HUES6 (cell line): ENCODE measurements around the gene GPR148.
"Not testable (repeated sequence)": the region's sequence is repeated elsewhere in the genome, so short reads cannot be mapped to it uniquely, and the experiment has no call there.

Experiments
- H3K27ac ChIP-seq: 2 replicates; pipeline ENCODE4 v1.7.0; 2013; ENCODE audit warnings: low read depth, mild to moderate bottlenecking, low read length, inconsistent platforms
- H3K27me3 ChIP-seq: 2 replicates; pipeline ENCODE4 v1.6.1; 2013; ENCODE audit warnings: low read length; ENCODE audit not compliant: control insufficient read depth, insufficient read depth
- H3K36me3 ChIP-seq: 2 replicates; pipeline ENCODE4 v1.6.1; 2013; ENCODE audit warnings: low read length; ENCODE audit not compliant: control insufficient read depth, insufficient read depth
- H3K4me1 ChIP-seq: 2 replicates; pipeline ENCODE4 v1.6.1; 2013; ENCODE audit warnings: low read length; ENCODE audit not compliant: control insufficient read depth, insufficient read depth
- H3K4me3 ChIP-seq: 2 replicates; pipeline ENCODE4 v1.5.1; 2013; ENCODE audit warnings: low read depth, low read length
- H3K9ac ChIP-seq: one replicate; pipeline ENCODE4 v1.6.1; 2013; ENCODE audit warnings: mild to moderate bottlenecking, low read length
- H3K9me3 ChIP-seq: 2 replicates; pipeline ENCODE4 v1.6.1; 2013; ENCODE audit warnings: low read depth, low read length; ENCODE audit not compliant: control insufficient read depth, insufficient read depth

GPR148 gene, protein sequence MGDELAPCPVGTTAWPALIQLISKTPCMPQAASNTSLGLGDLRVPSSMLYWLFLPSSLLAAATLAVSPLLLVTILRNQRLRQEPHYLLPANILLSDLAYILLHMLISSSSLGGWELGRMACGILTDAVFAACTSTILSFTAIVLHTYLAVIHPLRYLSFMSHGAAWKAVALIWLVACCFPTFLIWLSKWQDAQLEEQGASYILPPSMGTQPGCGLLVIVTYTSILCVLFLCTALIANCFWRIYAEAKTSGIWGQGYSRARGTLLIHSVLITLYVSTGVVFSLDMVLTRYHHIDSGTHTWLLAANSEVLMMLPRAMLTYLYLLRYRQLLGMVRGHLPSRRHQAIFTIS

GRCh38 chr2:130728549-130729316 lies at the start of gene GPR148:
Gene GPR148, plus strand, starts transcription at chr2:130729070. Its CDS starts 82 bp downstream, at chr2:130729152.
- H3K4me1 ChIP-seq = peaks cover 11% of the 10 kb centered on the region
- H3K27me3 ChIP-seq = peaks cover 17% of the 10 kb centered on the region
- H3K36me3 ChIP-seq = no peaks in the 10 kb centered on the region
- peak within 1 kb of the TSS; percentile 63 for H3K4me3 ChIP-seq
- H3K9ac ChIP-seq = no peak within 1 kb of the TSS
- no peak within 1 kb of the TSS for H3K27ac ChIP-seq
- H3K9me3 ChIP-seq = no peaks in the 10 kb centered on the region

- not testable (repeated sequence) for H3K4me1 ChIP-seq, H3K9me3 ChIP-seq, H3K36me3 ChIP-seq, H3K27ac ChIP-seq, H3K9ac ChIP-seq, H3K27me3 ChIP-seq, H3K4me3 ChIP-seq
These were observed 36.7 kb upstream of the GPR148 start for GRCh38 chr2:130692041-130692770.

DNA sequence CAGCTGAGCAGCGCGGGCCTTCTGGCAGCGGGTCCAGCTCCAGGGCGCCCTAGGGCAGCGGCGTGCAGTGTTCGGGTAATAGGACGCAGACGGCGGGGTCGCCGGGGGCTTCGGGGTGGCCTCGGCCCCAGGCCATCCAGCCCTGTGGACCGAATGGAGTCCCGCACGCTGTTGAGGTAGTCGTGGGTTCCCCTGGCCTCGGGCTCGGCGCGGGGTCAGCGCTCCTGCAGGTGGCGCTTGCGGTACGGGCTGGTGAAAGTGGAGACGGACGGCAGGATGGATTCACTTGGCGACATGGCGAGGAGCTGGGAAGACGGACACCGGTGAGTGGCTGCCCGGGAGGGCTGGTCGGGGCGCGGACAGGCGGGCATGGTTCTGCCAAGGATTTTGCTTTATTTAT lies 35.4 kb upstream of the GPR148 start:
- H3K27ac ChIP-seq, H3K4me1 ChIP-seq, H3K27me3 ChIP-seq, H3K36me3 ChIP-seq, H3K9me3 ChIP-seq: not testable (repeated sequence)
- Histone ChIP-seq H3K4me3 (peak overlapping the region; percentile 53), H3K9ac (peak overlapping the region; percentile 31)

GRCh38 chr2:130703250-130703649 lies 25.6 kb upstream of the GPR148 start:
- H3K27me3 ChIP-seq, H3K9me3 ChIP-seq, H3K4me3 ChIP-seq, H3K27ac ChIP-seq, H3K36me3 ChIP-seq, H3K9ac ChIP-seq, H3K4me1 ChIP-seq: not testable (repeated sequence)

GRCh38 chr2:130714795-130715194 lies 14.1 kb upstream of the GPR148 start:
- H3K9ac ChIP-seq, H3K4me1 ChIP-seq, H3K9me3 ChIP-seq, H3K4me3 ChIP-seq, H3K27ac ChIP-seq, H3K36me3 ChIP-seq, H3K27me3 ChIP-seq: not testable (repeated sequence)

DNA sequence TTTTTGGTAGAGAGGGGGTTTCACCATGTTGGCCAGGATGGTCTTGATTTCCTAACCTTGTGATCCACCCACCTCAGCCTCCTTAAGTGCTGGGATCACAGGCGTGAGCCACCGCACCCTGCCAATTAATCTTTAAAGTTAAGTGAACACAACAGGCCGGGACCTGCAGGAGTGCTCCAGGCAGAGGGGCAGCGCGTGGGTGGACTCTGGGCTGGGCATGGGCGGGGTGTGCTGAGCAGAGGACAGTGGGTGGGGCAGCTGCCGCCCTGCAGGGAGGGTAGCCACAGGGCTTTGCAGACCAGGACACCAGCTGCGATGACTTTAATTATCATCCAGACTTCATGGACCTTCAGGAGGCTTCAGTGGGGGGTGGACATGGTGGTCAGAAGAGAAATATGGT lies 8.8 kb upstream of the GPR148 start:
- Histone ChIP-seq H3K9ac (no peak overlapping the region), H3K4me3 (no peak overlapping the region), H3K4me1 (no peaks in the 10 kb centered on the region), H3K27me3 (no peaks in the 10 kb centered on the region), H3K36me3 (no peaks in the 10 kb centered on the region), H3K27ac (no peak overlapping the region), H3K9me3 (peaks cover 5% of the 10 kb centered on the region; the same call in 1 of the 2 replicates)

GRCh38 chr2:130720528-130720927 lies 8.3 kb upstream of the GPR148 start:
- Histone ChIP-seq H3K4me1 (no peaks in the 10 kb centered on the region), H3K27me3 (no peaks in the 10 kb centered on the region), H3K27ac (no peak overlapping the region), H3K9ac (no peak overlapping the region), H3K4me3 (no peak overlapping the region), H3K9me3 (peaks cover 5% of the 10 kb centered on the region; the same call in 1 of the 2 replicates), H3K36me3 (no peaks in the 10 kb centered on the region)

GRCh38 chr2:130724455-130724854 lies 4.4 kb upstream of the GPR148 start:
- Histone ChIP-seq H3K4me3 (no peak overlapping the region), H3K9ac (no peak overlapping the region), H3K36me3 (no peaks in the 10 kb centered on the region), H3K4me1 (peaks cover 11% of the 10 kb centered on the region), H3K27me3 (peaks cover 11% of the 10 kb centered on the region), H3K9me3 (peaks cover 5% of the 10 kb centered on the region; the same call in 1 of the 2 replicates), H3K27ac (no peak overlapping the region)

GRCh38 chr2:130726614-130727180 lies 2.2 kb upstream of the GPR148 start:
- H3K4me1 ChIP-seq = peaks cover 11% of the 10 kb centered on the region
- peak overlapping the region; percentile 63 for H3K4me3 ChIP-seq
- H3K9ac ChIP-seq = peak overlapping the region; percentile 34
- no peaks in the 10 kb centered on the region for H3K36me3 ChIP-seq
- H3K27me3 ChIP-seq = peaks cover 17% of the 10 kb centered on the region
- peaks cover 5% of the 10 kb centered on the region; the same call in 1 of the 2 replicates for H3K9me3 ChIP-seq
- no peak overlapping the region for H3K27ac ChIP-seq

DNA sequence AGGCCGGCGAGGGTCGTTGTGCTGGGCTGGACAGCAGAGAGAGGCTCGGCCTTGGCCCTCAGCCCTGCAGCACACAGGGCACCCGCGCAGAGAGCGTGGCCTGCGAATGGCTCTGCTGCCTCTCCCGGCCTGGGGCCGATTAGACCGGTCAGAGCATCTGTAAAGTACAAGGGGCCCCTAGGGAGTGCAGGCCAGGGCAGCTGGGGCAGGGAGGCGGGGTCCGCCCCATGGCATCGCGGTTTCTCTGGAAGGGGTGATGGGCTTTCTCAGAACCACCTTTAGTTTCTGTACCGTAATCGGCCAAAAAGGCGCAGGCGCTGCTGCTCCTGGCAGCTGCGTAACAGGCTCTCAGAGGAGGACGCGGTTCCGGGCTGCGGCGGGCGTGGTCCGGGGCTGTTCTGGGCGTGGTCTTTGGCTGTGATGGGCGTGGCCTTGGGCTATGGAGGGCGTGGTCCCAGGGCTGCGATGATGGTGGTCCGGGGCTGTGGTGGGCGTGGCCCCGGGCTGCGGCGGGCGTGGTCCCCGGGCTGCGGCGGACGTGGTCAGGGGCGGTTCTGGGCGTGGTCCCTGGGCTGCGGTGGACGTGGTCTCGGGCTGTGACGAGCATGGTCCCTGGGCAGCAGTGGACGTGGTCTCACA lies 1.5 kb upstream of the GPR148 start:
- peaks cover 17% of the 10 kb centered on the region for H3K27me3 ChIP-seq
- H3K36me3 ChIP-seq = no peaks in the 10 kb centered on the region
- no peak overlapping the region for H3K27ac ChIP-seq
- H3K4me1 ChIP-seq = peaks cover 11% of the 10 kb centered on the region
- no peaks in the 10 kb centered on the region; the same call in 1 of the 2 replicates for H3K9me3 ChIP-seq
- H3K4me3 ChIP-seq = peak overlapping the region; percentile 63
- H3K9ac ChIP-seq = peak overlapping the region; percentile 34
